ENCODE results near the gene TMEM35B.
"Not testable (repeated sequence)": the region's sequence is repeated elsewhere in the genome, so short reads cannot be mapped to it uniquely, and the experiment has no call there.

DNA sequence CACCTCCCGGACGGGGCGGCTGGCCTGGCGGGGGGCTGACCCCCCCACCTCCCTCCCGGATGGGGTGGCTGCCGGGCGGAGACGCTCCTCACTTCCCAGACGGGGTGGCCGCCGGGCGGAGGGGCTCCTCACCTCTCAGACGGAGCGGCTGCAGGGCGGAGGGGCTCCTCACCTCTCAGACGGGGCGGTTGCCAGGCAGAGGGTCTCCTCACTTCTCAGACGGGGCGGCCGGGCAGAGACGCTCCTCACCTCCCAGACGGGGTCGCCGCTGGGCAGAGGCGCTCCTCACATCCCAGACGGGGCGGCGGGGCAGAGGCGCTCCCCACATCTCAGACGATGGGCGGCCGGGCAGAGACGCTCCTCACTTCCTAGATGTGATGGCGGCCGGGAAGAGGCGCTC lies 17.5 kb downstream of the TMEM35B start:
- TF ChIP-seq, protein P1, sequence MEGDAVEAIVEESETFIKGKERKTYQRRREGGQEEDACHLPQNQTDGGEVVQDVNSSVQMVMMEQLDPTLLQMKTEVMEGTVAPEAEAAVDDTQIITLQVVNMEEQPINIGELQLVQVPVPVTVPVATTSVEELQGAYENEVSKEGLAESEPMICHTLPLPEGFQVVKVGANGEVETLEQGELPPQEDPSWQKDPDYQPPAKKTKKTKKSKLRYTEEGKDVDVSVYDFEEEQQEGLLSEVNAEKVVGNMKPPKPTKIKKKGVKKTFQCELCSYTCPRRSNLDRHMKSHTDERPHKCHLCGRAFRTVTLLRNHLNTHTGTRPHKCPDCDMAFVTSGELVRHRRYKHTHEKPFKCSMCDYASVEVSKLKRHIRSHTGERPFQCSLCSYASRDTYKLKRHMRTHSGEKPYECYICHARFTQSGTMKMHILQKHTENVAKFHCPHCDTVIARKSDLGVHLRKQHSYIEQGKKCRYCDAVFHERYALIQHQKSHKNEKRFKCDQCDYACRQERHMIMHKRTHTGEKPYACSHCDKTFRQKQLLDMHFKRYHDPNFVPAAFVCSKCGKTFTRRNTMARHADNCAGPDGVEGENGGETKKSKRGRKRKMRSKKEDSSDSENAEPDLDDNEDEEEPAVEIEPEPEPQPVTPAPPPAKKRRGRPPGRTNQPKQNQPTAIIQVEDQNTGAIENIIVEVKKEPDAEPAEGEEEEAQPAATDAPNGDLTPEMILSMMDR (IDR thresholded peaks at IDR 0.05), result not testable (repeated sequence)
- TF ChIP-seq POLR2A (IDR thresholded peaks at IDR 0.05), result not testable (repeated sequence)
